ENCODE results near the gene NPW. TPM values are rescaled to one million over a fixed set of nuclear protein-coding genes. Genes with fewer than 3 reads are reported as not detected.

The NPW gene
- total RNA-seq, 4 donors from 2014 or later = not detected

DNA sequence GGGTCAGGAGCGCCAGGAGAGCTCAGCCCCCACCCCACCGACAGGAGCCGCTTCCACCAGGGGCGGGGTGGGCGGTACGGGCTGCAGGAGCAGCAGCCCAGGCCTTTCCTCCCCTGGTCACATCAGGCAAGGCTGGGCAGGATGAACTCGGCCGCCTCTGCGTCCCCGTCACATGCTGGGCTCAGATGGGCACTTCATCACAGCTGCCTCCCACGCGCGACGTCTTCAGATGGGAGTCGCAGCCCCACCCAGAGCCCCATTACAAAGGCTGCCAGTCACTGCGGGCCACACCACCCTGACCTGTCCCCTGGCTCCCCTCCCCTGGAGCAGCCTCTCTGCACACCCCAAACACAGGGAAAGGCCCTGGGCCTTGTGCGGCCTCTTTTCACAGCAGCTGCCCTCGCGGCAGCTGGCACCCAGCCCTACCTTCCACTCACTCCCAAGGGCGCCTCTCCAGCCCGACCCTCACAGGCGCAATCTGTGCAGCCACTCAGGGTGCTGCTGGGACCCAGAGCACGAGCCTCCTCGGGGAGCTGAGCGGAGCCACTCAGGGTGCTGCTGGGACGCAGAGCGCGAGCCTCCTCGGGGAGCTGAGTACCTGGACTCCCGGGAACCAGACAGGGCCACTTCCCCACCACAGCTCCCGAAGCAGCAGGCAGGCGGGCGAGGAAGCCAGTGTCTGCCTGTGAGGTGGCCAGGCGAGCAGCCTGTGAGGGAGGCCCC, 14.6 kb upstream of the NPW start:
- Histone ChIP-seq H3K27me3 (no peaks in the 10 kb centered on the region), H3K36me3 (peaks cover 35 to 43% (median 41%) of the 10 kb centered on the region in 4 donors), H3K4me1 (peaks cover 54 to 62% (median 60%) of the 10 kb centered on the region in 4 donors), H3K9me3 (no peaks in the 10 kb centered on the region), H3K27ac (replicated peaks in 1 of 4) (no peak overlapping the region), H3K4me3 (no peak overlapping the region)
- intact Hi-C loops (cut with DNase I) = no loop called here
- no peak for TF ChIP-seq POLR2A (IDR thresholded peaks at IDR 0.05; ENCODE audit: low read depth)
- no peak for TF ChIP-seq EP300 (IDR thresholded peaks at IDR 0.05)
- TF ChIP-seq, protein P1, sequence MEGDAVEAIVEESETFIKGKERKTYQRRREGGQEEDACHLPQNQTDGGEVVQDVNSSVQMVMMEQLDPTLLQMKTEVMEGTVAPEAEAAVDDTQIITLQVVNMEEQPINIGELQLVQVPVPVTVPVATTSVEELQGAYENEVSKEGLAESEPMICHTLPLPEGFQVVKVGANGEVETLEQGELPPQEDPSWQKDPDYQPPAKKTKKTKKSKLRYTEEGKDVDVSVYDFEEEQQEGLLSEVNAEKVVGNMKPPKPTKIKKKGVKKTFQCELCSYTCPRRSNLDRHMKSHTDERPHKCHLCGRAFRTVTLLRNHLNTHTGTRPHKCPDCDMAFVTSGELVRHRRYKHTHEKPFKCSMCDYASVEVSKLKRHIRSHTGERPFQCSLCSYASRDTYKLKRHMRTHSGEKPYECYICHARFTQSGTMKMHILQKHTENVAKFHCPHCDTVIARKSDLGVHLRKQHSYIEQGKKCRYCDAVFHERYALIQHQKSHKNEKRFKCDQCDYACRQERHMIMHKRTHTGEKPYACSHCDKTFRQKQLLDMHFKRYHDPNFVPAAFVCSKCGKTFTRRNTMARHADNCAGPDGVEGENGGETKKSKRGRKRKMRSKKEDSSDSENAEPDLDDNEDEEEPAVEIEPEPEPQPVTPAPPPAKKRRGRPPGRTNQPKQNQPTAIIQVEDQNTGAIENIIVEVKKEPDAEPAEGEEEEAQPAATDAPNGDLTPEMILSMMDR (IDR thresholded peaks at IDR 0.05) = no peak
- no peak for TF ChIP-seq POLR2AphosphoS5 (IDR thresholded peaks at IDR 0.05)
- no peak for DNase-seq (ENCODE audit: extremely low spot score)
- whole genome bisulfite sequencing = 84% methylated on average over 16 of the region's 34 CpGs

- Histone ChIP-seq H3K9me3 (no peaks in the 10 kb centered on the region), H3K27me3 (no peaks in the 10 kb centered on the region), H3K36me3 (peaks cover 28 to 38% (median 34%) of the 10 kb centered on the region in 4 donors), H3K4me3 (no peak overlapping the region), H3K4me1 (peaks cover 60 to 69% (median 67%) of the 10 kb centered on the region in 4 donors), H3K27ac (replicated peaks in 1 of 4) (no peak overlapping the region)
- intact Hi-C loops (cut with DNase I) = no loop called here
- no CpG with 5 or more reads among the region's 21 CpGs for WGBS
- DNase-seq (ENCODE audit: extremely low spot score) = no peak
- TF ChIP-seq EP300 (IDR thresholded peaks at IDR 0.05) = no peak
- no peak for TF ChIP-seq POLR2AphosphoS5 (IDR thresholded peaks at IDR 0.05)
- TF ChIP-seq, protein P1 (IDR thresholded peaks at IDR 0.05) = no peak
- TF ChIP-seq POLR2A (IDR thresholded peaks at IDR 0.05; ENCODE audit: low read depth) = no peak
Observed at GRCh38 chr16:2005646-2006045, 13.9 kb upstream of the NPW start.

- H3K27ac ChIP-seq (replicated peaks in 1 of 4) = no peak overlapping the region
- H3K9me3 ChIP-seq = no peaks in the 10 kb centered on the region
- peaks cover 61 to 70% (median 67%) of the 10 kb centered on the region in 4 donors for H3K4me1 ChIP-seq
- DNase-seq (ENCODE audit: extremely low spot score) = no peak
- 91% methylated on average over 8 of the region's 8 CpGs for WGBS
- intact Hi-C loops (cut with DNase I) = no loop called here
- no peak overlapping the region for H3K4me3 ChIP-seq
- TF ChIP-seq, protein P1 (IDR thresholded peaks at IDR 0.05) = no peak
- no peak for TF ChIP-seq POLR2AphosphoS5 (IDR thresholded peaks at IDR 0.05)
- TF ChIP-seq POLR2A (IDR thresholded peaks at IDR 0.05; ENCODE audit: low read depth) = no peak
- no peak for TF ChIP-seq EP300 (IDR thresholded peaks at IDR 0.05)
- no peaks in the 10 kb centered on the region for H3K27me3 ChIP-seq
- peaks cover 21 to 31% (median 28%) of the 10 kb centered on the region in 4 donors for H3K36me3 ChIP-seq
Observed at GRCh38 chr16:2006317-2006716, 13.3 kb upstream of the NPW start.

- no peak for DNase-seq (ENCODE audit: extremely low spot score)
- H3K27ac ChIP-seq (replicated peaks in 1 of 4) = peak overlapping the region in 2 of 4 donors; percentile 89 to 96
- peak overlapping the region; percentile 70 to 95 (median 81) for H3K4me3 ChIP-seq
- TF ChIP-seq EP300 (IDR thresholded peaks at IDR 0.05) (no peak), POLR2AphosphoS5 (IDR thresholded peaks at IDR 0.05) (no peak), POLR2A (IDR thresholded peaks at IDR 0.05; ENCODE audit: low read depth) (no peak)
- TF ChIP-seq, protein P1 (IDR thresholded peaks at IDR 0.05) = no peak
- intact Hi-C loops (cut with DNase I) = no loop called here
- H3K4me1 ChIP-seq = peaks cover 61 to 70% (median 67%) of the 10 kb centered on the region in 4 donors
- no peaks in the 10 kb centered on the region for H3K9me3 ChIP-seq
- H3K36me3 ChIP-seq = peaks cover 12 to 22% (median 18%) of the 10 kb centered on the region in 4 donors
- WGBS = 73% methylated on average over 14 of the region's 16 CpGs
- H3K27me3 ChIP-seq = no peaks in the 10 kb centered on the region
Observed at GRCh38 chr16:2007081-2007836, 12.3 kb upstream of the NPW start.

All from esophagus muscularis mucosa (tissue), 4 donors.